GM18870 (cell line): ENCODE measurements around the gene ARID3A.
A peak's percentile ranks its signal among the peaks of the same experiment; 100 is the strongest.
"Not testable (repeated sequence)": the region's sequence is repeated elsewhere in the genome, so short reads cannot be mapped to it uniquely, and the experiment has no call there.

Experiments used
- ATAC-seq: cut with Tn5 transposase; IDR thresholded peaks from one replicate; pipeline ENCODE4 v1.9.1; 2021; ENCODE audit warnings: moderate library complexity; ENCODE audit not compliant: unreplicated experiment

ARID3A gene

GRCh38 chr19:891421-892200 lies 34.2 kb upstream of the ARID3A start:
- not testable (repeated sequence) for ATAC-seq

- ATAC-seq = no peak
Measured at GRCh38 chr19:892243-892893, 33.5 kb upstream of the ARID3A start.

- peak; percentile 80 for ATAC-seq
Measured at GRCh38 chr19:892894-893689, 32.7 kb upstream of the ARID3A start, which contains the start of the genes MED16 and RNU6-9. Gene MED16, minus strand, starts transcription at chr19:893187. Its CDS starts 2,056 bp downstream, at chr19:891131. Gene RNU6-9, plus strand, starts transcription at chr19:893484.

GRCh38 chr19:896434-896833 lies 29.4 kb upstream of the ARID3A start:
- ATAC-seq = no peak

GRCh38 chr19:896999-897398 lies 28.8 kb upstream of the ARID3A start:
- no peak for ATAC-seq

GRCh38 chr19:897442-898039 lies 28.3 kb upstream of the ARID3A start:
- no peak for ATAC-seq

DNA sequence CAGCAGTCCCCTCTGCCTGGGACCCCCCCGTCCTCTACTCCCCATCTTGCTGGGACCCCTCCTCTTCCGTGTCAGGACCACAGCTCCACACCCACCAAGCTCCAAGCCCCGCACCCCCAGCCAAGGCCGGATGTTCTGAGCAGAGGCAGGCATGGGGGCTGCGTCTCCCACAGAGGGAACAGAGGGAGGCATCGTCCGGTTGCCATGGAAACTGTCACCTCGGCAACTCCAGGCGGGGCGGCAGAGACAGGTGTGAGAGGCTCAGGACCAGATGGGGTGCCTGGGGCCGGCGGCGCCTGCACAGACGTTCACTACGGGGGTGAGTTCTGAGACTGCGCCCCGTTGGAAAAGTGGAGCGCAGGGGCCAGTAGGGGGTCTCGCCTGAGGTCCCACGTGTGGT lies 27.2 kb upstream of the ARID3A start:
- no peak for ATAC-seq

GRCh38 chr19:899336-900042 lies 26.3 kb upstream of the ARID3A start:
- no peak for ATAC-seq

DNA sequence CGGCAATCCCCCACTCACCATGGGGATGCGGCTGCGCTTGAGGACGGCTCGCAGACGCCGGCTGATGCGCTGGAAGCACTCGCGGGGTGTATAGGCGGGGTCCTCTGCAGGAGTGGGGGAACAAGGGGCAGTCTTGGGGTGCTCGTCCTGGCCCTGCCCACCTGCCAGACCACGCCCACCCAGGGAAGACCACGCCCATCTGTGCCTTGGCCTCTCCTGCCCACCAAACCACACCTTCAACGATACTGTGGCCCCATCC lies 25.9 kb upstream of the ARID3A start:
- no peak for ATAC-seq

- ATAC-seq = no peak
Measured at GRCh38 chr19:900302-901111, 25.3 kb upstream of the ARID3A start.

DNA sequence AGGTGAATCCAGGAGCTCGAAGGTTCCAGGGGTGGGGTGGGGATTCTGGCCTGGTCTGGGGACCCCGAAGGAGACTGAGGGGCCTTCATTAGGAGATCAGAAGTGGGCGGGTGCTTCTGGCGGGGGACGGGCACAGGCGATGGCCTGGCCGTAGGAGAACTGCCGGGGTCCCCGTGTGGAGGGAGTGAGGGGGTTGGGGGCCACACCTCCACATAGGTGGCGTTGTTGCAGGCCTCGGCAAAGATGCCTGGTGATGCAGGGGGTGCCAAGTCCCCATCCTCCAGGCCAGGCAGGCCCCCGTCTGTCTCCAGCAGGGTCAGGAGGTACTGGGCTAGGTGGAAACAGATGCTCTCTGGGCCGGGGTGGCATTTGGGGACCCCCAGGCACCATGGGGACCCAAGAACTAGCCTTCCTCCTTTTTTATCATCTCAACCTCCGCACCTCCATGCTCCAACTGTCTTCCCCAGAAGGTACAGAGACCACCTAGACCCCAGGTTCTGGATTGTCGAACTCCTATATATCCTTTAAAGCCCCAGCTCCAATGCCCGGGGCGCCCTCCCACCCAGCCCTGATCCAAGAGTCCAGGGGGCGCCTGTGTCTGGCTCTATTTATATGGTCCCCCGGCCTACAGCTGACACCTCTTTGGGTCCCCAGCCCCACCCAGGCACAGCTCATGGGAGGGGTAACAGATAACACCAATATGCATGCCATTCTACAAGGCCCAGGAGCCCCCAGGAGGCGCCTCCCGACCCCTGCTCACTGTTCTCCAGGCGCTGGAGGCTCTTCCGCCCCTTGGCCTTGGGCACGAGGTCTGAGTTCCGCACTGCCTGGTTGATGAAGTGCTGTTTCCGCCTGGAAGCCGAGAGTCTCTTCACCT lies 24.4 kb upstream of the ARID3A start:
- ATAC-seq = no peak

DNA sequence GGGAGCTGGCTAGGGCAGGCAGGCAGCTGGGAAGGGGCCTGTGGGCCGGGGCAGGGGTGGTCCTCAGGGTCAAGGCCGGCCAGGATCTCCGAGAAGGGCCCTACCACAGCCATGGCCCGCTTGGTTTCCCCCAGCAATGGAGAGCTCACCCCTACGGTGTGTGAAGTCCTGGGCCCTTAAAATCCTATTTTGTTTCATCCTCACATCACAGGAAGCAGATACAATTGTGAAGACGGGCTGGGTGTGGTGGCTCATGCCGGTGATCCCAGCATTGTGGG lies 23.8 kb upstream of the ARID3A start:
- ATAC-seq = no peak

DNA sequence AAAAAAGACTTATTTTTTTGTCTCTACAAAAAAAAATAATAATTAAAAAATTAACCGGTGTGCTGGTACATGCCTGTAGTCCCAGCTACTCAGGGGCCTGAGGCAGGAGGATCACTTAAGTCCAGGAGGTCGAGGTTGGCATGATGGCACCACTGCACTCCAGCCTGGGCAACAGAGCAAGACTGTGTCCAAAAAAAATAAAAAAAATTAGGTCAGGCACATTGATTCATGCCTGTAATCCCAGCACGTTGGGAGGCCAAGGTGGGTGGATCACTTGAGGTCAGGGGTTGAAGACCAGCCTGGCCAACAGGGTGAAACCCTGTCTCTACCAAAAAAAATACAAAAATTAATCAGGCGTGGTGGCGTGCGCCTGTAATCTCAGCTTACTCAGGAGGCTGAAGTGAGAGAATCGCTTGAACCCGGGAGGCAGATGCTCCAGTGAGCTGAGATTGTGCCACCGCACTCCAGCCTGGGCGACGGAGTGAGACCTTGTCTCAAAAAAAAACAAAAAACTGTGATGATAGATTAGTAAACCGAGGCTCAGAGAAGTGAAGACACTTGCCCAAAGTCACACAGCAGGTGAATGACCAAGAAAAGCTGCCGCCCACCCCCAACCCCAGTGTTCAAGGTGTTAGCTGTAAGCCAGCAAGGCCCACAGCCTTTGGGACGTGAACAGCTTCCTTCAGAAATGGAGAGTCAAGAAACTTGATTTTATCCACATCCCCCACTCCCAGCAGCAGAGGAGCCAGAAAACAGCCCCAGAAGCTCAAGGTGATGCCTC lies 23.2 kb upstream of the ARID3A start:
- ATAC-seq = no peak

DNA sequence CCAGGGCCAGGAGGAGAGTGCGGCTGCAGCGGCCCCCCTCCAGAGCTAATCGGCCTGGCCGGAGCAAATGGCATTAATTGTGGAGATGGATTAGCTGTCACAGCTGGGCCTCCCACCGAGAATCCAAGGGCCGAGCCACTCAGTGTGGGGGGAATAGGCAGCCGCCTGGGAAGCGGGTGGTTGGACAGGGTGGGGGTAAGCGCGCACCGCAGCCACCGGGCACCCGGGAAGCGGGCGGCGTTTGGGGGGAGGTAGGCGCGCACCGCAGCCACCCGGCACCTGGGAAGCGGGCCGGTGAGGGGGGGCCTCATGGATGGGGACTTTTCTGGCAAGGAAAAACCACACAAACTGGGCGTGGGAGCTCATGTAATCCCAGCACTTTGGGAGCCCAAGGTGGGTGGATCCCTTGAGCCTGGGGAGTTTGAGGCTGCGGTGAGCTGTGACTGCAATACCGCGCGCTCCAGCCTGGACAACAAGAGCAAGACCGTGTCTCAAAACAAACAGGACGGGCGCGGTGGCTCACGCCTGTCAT lies 22.5 kb upstream of the ARID3A start:
- no peak for ATAC-seq

GRCh38 chr19:904545-904944 lies 21.3 kb upstream of the ARID3A start:
- ATAC-seq = no peak

GRCh38 chr19:906480-906879 lies 19.4 kb upstream of the ARID3A start:
- no peak for ATAC-seq

DNA sequence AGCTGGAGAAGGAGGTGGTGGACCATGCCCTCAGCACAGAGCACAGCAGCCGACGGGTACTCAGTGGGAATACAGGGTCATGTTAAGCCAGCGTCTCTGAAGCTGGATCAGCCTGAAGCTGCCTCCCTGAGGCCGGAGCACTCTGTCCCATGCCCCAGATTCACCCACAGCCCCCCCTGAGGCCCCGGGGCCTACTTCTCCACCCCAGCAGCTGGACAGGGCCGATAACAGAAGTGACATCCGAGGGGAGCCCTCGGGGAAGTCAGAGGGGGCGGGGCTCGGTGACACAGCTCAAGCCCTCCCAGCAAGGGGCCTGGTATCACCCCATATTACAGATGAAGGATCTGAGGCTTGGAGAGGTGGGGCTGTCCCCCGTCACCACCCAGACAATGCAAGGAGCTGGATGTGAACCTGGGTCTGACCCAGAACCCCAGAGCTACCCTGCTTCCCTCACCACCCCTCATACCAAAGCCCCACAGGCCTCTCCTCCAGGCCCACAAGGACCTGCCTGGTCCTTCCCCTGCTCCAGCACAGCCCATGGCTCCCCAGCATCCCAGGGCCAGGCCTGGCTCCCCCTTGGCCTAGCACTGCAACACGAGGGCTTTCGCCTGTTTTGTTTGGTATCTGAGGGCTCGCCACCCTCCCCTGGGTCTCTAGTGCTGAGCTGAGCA lies 18.5 kb upstream of the ARID3A start:
- no peak for ATAC-seq
